ENCODE data around the gene CDK15. TPM values are rescaled to one million over a fixed set of nuclear protein-coding genes. Genes with fewer than 3 reads are reported as not detected.

Gene CDK15
- total RNA-seq, 1 experiment from 2014 or later: not detected

GRCh38 chr2:201923436-201924328, 117.3 kb downstream of the CDK15 start:
- Histone ChIP-seq H3K36me3 (ENCODE audit: control insufficient read depth in 1 of 2, insufficient read depth in 2 of 2, low read length in 2 of 2) (no peaks in the 10 kb centered on the region), H3K4me1 (ENCODE audit: control insufficient read depth in 1 of 2, insufficient read depth in 2 of 2, low read length in 2 of 2) (no peaks in the 10 kb centered on the region), H3K9ac (ENCODE audit: low read length) (no peak overlapping the region), H2AFZ (ENCODE audit: low read depth, low read length, poor library complexity, severe bottlenecking) (no peak overlapping the region), H3K27me3 (ENCODE audit: insufficient read depth, low read length) (no peaks in the 10 kb centered on the region), H3K9me3 (ENCODE audit: control insufficient read depth in 1 of 2, insufficient read depth in 1 of 2, low read depth in 1 of 2, low read length in 2 of 2) (no peaks in the 10 kb centered on the region), H3K27ac (ENCODE audit: low read depth, low read length) (no peak overlapping the region), H3K79me2 (ENCODE audit: insufficient read depth, low read length) (no peaks in the 10 kb centered on the region), H4K20me1 (ENCODE audit: insufficient read depth) (no peaks in the 10 kb centered on the region), H3K9me2 (ENCODE audit: insufficient read depth) (no peaks in the 10 kb centered on the region), H3K4me3 (replicated peaks in 1 of 2; ENCODE audit: low read depth in 1 of 2, low read length in 2 of 2) (no peak overlapping the region), H3K4me2 (ENCODE audit: low read length) (no peak overlapping the region)
- TF ChIP-seq EGR1 (IDR thresholded peaks at IDR 0.05; ENCODE audit: low read depth): no peak
- no peak for TF ChIP-seq ELF1 (IDR thresholded peaks at IDR 0.05; ENCODE audit: borderline replicate concordance, low read depth)
- no peak for TF ChIP-seq RAD21 (IDR thresholded peaks at IDR 0.05; ENCODE audit: low read depth)
- TF ChIP-seq EZH2phosphoT487 (IDR thresholded peaks at IDR 0.05; ENCODE audit: borderline replicate concordance): no peak
- TF ChIP-seq MAX (IDR thresholded peaks at IDR 0.05): no peak
- no peak for TF ChIP-seq SP1 (IDR thresholded peaks at IDR 0.05; ENCODE audit: low read depth)
- TF ChIP-seq ZNF274 (IDR thresholded peaks at IDR 0.05; ENCODE audit: low read depth, low read length): no peak
- TF ChIP-seq ZBTB33 (IDR thresholded peaks at IDR 0.05; ENCODE audit: extremely low read depth, insufficient replicate concordance, low read length): no peak
- TF ChIP-seq FOSL1 (IDR thresholded peaks at IDR 0.05; ENCODE audit: low read depth): no peak
- TF ChIP-seq ZFX (IDR thresholded peaks at IDR 0.05): no peak
- no peak for TF ChIP-seq TCF7L2 (IDR thresholded peaks at IDR 0.05; ENCODE audit: borderline replicate concordance, extremely low read depth, insufficient read depth, insufficient read length)
- TF ChIP-seq POLR2A (IDR thresholded peaks at IDR 0.05; ENCODE audit: borderline replicate concordance, extremely low read depth, insufficient read depth, insufficient read length): no peak
- TF ChIP-seq REST (IDR thresholded peaks at IDR 0.05; ENCODE audit: low read depth): no peak
- CTCF ChIA-PET: no interaction called here
- intact Hi-C loops (cut with micrococcal nuclease): no loop called here
- RAD21 ChIA-PET (ENCODE audit: low non-redundant PET in 1 of 2, low total read pairs in 2 of 2, uncharacterized antibody in 2 of 2, unreplicated experiment in 2 of 2): no interaction called here
- ATAC-seq: no peak
- BruUV-seq (replicated peaks): no TSS peak
- no peak for DNase-seq (ENCODE audit: low read depth, low spot score)
- POLR2A ChIA-PET: no interaction called here

All from HCT116 (cell line).